Psoas muscle (tissue), 8 donors: ENCODE results near the gene B3GAT1. TPM values are rescaled to one million over a fixed set of nuclear protein-coding genes. Genes with fewer than 3 reads are reported as not detected.
"Not testable (repeated sequence)": the region's sequence is repeated elsewhere in the genome, so short reads cannot be mapped to it uniquely, and the experiment has no call there.

Experiments used
- ATAC-seq, 4 donors: fragments of 200-7000 bp; cut with Tn5 transposase; one replicate each; pipeline ENCODE4 v1.9.1; 2020; ENCODE audit warnings: moderate library complexity in 3 of 4, mild to moderate bottlenecking in 2 of 4
- DNase-seq, 2 donors: peaks; one replicate each; pipeline ENCODE4 v3.0.0-alpha.2; 2020
- H3K27ac ChIP-seq: fragments of 200-600 bp; one replicate; pipeline ENCODE4 v1.8.0; 2022
- H3K27me3 ChIP-seq, 3 donors: fragments of 200-600 bp in 1 of 3; one replicate each; pipeline versions ENCODE4 v1.6.1 to v1.8.0; 2013 to 2022; ENCODE audit warnings: low read length in 2 of 3, mild to moderate bottlenecking in 2 of 3, moderate library complexity in 1 of 3; ENCODE audit not compliant: insufficient read depth in 3 of 3
- H3K36me3 ChIP-seq, 2 donors: fragments of 200-600 bp in 1 of 2; one replicate each; pipeline versions ENCODE4 v1.6.1 to v1.8.0; 2013 to 2022; ENCODE audit warnings: low read depth in 1 of 2, mild to moderate bottlenecking in 1 of 2, moderate library complexity in 1 of 2; ENCODE audit not compliant: insufficient read depth in 1 of 2
- H3K4me1 ChIP-seq: fragments of 200-600 bp; one replicate; pipeline ENCODE4 v1.8.0; 2022
- H3K4me3 ChIP-seq: fragments of 200-600 bp; one replicate; pipeline ENCODE4 v1.8.0; 2022; ENCODE audit warnings: mild to moderate bottlenecking
- H3K9me3 ChIP-seq: fragments of 200-600 bp; one replicate; pipeline ENCODE4 v1.8.0; 2022
- WGBS, 3 donors: extraction: QIAGEN DNeasy Blood & Tissue Kit; methylation state at CpG; one replicate each; pipeline versions ENCODE4 v1.1.6 to v1.1.7; 2013; 5-methylcytosine and 5-hydroxymethylcytosine counted together
- intact Hi-C, 2 donors: fragments of 100-400 bp; cut with DNase I; formaldehyde crosslinking; loops; one replicate each; pipeline versions ENCODE4 v1.11.0 to v1.14.2; 2022
- polyA plus RNA-seq, 3 donors: library from polyadenylated mRNA; stranded (reverse); fragments of 200-250 nt; gene quantifications; one replicate each; pipeline ENCODE4 v1.2.3, GENCODE V29; 2013
- total RNA-seq, 4 donors: library from RNA; stranded (reverse); fragmentation: NEBNext Ultra II Directional in 2 of 4; extraction: Animal tissue kit (Norgen Biotek cat#: 25700) in 2 of 4; gene quantifications; one replicate each; pipeline versions ENCODE4 v1.2.1 to v1.2.4, GENCODE V29; 2021 to 2023
- TF ChIP-seq, protein P1 (sequence below): fragments of 200-600 bp; IDR thresholded peaks from one replicate; pipeline ENCODE4 v1.8.0; 2022; ENCODE audit warnings: antibody characterized with exemption
- donor health status: healthy with polysubstance abuse.
- donor health status: DM: no; HTN: no; CAD: no; lungs with moderate emphysema.
- donor health status: Bipolar disorder and iron deficiency.
- donor health status: healthy.
- donor health status: DM: yes; HTN: yes; CAD: no.
- donor health status: DM: no; HTN: no; CAD: no.
- donor health status: DM: no; HTN: no; CAD: no.
- donor health status: DM: yes; HTN: yes; CAD: no.

Gene B3GAT1
- total and polyA plus RNA-seq, 7 donors, result 0.01 to 0.13 (median 0.06) TPM; not detected in 3

DNA sequence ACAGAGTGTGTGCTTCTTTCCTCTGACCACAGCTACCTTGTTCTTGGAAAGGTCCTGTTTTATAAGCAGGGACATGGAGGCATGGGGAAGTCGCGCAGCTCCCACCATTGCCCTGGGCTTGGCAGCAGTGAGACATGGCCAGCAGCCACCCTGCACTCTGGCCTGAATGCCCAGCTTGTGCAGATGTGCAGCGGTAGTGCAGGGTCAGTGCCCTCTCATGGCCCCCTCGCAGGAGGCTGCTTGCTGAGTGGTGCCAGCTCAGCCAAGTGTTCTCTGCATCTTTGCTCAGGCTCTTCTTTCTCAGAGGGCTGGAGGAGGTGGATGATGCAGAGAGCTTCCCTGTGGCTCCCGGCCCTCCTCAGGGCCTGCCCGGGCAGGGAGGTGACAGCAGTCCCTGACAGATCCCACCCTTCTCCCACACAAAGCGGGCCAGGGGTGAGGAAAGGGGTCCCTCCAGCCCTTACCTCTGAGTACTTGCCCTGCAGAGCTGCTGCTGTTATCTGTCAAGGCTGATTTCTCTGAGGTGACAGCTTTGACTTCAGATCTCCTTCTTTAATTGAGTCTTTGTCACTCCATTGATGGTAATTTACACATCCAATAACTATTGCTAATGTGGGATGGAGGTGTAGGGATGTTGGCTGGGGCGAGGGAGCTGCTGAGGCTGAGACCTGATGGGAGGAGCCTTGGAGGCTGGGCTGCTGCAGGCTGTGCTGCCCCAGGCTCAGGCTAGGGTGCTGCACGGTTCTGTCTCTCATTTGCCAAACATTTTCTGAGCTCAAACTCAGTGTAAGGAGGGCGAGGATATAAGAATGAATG lies 47.4 kb upstream of the B3GAT1 start:
- TF ChIP-seq, protein P1, sequence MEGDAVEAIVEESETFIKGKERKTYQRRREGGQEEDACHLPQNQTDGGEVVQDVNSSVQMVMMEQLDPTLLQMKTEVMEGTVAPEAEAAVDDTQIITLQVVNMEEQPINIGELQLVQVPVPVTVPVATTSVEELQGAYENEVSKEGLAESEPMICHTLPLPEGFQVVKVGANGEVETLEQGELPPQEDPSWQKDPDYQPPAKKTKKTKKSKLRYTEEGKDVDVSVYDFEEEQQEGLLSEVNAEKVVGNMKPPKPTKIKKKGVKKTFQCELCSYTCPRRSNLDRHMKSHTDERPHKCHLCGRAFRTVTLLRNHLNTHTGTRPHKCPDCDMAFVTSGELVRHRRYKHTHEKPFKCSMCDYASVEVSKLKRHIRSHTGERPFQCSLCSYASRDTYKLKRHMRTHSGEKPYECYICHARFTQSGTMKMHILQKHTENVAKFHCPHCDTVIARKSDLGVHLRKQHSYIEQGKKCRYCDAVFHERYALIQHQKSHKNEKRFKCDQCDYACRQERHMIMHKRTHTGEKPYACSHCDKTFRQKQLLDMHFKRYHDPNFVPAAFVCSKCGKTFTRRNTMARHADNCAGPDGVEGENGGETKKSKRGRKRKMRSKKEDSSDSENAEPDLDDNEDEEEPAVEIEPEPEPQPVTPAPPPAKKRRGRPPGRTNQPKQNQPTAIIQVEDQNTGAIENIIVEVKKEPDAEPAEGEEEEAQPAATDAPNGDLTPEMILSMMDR, result no peak
- WGBS, 3 donors, result 41 to 51% (median 48%) methylated on average over 10 of the region's 10 CpGs

DNA sequence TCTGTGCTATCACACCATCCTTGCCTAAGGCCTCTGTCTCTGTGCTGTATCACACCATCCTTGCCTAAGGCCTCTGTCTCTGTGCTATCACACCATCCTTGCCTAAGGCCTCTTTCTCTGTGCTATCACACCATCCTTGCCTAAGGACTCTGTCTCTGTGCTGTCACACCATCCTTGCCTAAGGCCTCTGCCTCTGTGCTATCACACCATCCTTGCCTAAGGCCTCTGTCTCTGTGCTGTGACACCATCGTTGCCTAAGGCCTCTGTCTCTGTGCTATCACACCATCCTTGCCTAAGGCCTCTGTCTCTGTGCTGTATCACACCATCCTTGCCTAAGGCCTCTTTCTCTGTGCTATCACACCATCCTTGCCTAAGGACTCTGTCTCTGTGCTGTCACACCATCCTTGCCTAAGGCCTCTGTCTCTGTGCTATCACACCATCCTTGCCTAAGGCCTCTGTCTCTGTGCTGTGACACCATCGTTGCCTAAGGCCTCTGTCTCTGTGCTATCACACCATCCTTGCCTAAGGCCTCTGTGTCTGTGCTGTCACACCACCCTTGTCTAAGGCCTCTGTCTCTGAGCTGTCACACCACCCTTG lies 45.5 kb upstream of the B3GAT1 start:
- DNase-seq, intact Hi-C loops, ATAC-seq, H3K9me3 ChIP-seq, H3K27ac ChIP-seq, H3K4me3 ChIP-seq, H3K36me3 ChIP-seq, H3K4me1 ChIP-seq, H3K27me3 ChIP-seq: not testable (repeated sequence)
- WGBS, 3 donors, result 77 to 94% (median 81%) methylated on average over 2 of the region's 2 CpGs

More for the DNA sequence above, 47.4 kb upstream of the B3GAT1 start:
- DNase-seq (no peak), ATAC-seq (no peak)
- intact Hi-C loops, result no loop called here
- no peak overlapping the region for H3K4me3 ChIP-seq
- H3K27me3 ChIP-seq, result peaks cover 0 to 5% (median 0%) of the 10 kb centered on the region in 3 donors
- no peaks in the 10 kb centered on the region for H3K9me3 ChIP-seq
- H3K27ac ChIP-seq, result no peak overlapping the region
- no peaks in the 10 kb centered on the region for H3K4me1 ChIP-seq
- H3K36me3 ChIP-seq, result no peaks in the 10 kb centered on the region

DNA sequence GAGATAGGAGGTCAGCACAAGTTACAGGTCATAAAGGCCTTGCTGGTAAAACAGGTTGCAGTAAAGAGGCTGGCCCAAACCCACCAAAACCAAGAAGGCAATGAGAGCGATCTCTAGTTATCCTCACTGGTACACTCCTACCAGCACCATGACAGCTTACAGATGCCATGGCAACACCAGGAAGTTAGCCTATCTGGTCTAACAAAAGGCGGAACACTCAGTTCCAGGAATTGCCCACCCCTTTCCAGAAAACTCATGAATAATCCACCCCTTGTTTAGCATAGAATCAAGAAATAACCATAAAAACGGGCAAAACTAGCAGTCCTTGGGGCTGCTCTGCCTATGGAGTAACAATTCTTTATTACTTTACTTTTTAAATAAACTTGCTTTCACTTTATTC lies 43.5 kb upstream of the B3GAT1 start:
- Histone ChIP-seq H3K36me3 (no peaks in the 10 kb centered on the region), H3K9me3 (no peaks in the 10 kb centered on the region), H3K27me3 (no peaks in the 10 kb centered on the region), H3K27ac (no peak overlapping the region), H3K4me3 (no peak overlapping the region), H3K4me1 (no peaks in the 10 kb centered on the region)
- no peak for DNase-seq
- ATAC-seq, result no peak
- intact Hi-C loops, result no loop called here
- TF ChIP-seq, protein P1, result no peak
- 76 to 83% (median 78%) methylated on average over 3 of the region's 3 CpGs for WGBS, 3 donors

DNA sequence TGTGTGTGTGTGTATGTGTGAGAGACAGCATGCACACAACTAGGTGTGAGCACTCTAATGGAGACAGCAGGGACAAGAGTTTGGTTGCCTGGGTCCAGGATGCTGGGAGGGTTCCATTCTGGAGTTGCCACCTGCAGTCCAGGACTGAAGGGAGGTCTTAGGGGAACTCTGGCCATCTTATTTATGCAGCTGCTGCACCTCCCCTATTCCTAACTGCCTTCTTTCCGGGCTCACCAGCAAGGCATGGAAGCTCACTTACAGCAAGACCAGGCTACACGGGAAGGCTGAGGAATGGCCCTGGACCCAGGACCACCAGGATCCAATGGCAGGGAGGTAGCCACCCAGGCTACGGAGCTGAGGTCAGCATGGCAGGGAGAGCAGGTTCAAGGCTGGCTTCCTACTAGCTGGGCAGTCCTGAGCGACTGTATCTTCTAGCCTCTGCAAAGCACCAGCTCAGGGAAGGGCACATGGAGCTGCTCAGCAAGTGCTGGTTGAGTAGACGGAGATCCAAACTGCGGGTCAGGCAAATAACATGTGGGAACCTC lies 42.2 kb upstream of the B3GAT1 start:
- DNase-seq, result no peak
- ATAC-seq, result no peak
- intact Hi-C loops, result no loop called here
- Histone ChIP-seq H3K4me3 (no peak overlapping the region), H3K27me3 (peaks cover 0 to 1% (median 0%) of the 10 kb centered on the region in 3 donors), H3K4me1 (no peaks in the 10 kb centered on the region), H3K9me3 (no peaks in the 10 kb centered on the region), H3K36me3 (no peaks in the 10 kb centered on the region), H3K27ac (no peak overlapping the region)
- TF ChIP-seq, protein P1, result no peak
- 72 to 79% (median 78%) methylated on average over 6 of the region's 6 CpGs for WGBS, 3 donors

DNA sequence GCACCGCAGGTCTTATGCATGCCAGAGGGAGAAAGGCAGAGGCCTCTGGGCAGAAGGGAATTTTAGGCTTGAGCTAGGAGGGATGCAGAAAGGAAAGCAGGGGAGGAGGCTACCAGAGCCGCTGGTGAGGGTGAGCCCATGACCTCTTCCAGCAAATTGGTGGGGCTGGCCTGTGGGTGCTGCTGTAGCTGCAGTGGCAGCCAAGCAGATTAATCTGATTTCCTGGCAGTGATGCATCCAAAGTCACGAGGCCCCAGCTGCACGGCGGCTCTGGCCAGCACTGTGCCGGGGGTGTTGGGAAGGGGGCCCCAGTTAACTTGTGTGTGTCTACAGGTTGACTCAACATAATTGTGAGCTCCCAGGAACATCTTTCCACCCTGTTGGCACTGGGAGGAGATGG lies 41.4 kb upstream of the B3GAT1 start:
- TF ChIP-seq, protein P1, result no peak
- H3K27me3 ChIP-seq, result peaks cover 0 to 1% (median 0%) of the 10 kb centered on the region in 3 donors
- no peak overlapping the region for H3K4me3 ChIP-seq
- intact Hi-C loops, result no loop called here
- 50 to 53% (median 53%) methylated on average over 6 of the region's 6 CpGs for WGBS, 3 donors
- H3K9me3 ChIP-seq, result no peaks in the 10 kb centered on the region
- ATAC-seq, result no peak
- H3K27ac ChIP-seq, result no peak overlapping the region
- H3K4me1 ChIP-seq, result no peaks in the 10 kb centered on the region
- no peak for DNase-seq
- H3K36me3 ChIP-seq, result no peaks in the 10 kb centered on the region
